Body of pancreas (tissue), 4 donors: ENCODE measurements around the gene TTK.

Experiments
- POLR2A ChIP-seq, 3 donors: fragments of 450-650 bp; IDR thresholded peaks; one replicate each; pipeline ENCODE4 v1.6.1; 2016; ENCODE audit warnings: antibody characterized with exemption in 3 of 3, mild to moderate bottlenecking in 2 of 3
- TF ChIP-seq, protein P1 (sequence below), 7 experiments: fragments of 450-650 bp in 4 of 7; fragments of 200-600 bp in 3 of 7; sonication (generic) in 3 of 7; IDR thresholded peaks; one replicate each; pipeline ENCODE4 v1.5.1; 2016 to 2019; ENCODE audit warnings: antibody characterized with exemption in 7 of 7

DNA sequence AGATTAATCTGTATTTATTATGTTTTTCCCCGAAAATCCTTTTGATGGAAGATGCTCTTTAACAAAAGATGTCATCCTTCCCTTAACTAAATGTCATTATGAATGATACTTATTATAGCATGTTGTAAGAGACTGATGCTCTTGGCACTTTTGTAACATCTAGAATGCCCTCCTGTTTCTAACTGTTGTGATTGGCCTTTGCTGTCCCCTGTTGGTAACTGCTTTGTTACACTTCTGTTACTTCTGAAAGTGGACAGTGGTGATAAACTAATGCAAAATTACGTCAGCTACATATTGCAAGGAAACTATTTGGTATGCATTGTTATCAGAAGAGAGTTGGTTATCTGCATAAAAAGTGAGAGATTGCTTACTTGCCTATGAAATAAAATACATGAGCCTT lies 5.8 kb downstream of the TTK start:
- TF ChIP-seq POLR2A (IDR thresholded peaks at IDR 0.05) = no peak
- TF ChIP-seq, protein P1, sequence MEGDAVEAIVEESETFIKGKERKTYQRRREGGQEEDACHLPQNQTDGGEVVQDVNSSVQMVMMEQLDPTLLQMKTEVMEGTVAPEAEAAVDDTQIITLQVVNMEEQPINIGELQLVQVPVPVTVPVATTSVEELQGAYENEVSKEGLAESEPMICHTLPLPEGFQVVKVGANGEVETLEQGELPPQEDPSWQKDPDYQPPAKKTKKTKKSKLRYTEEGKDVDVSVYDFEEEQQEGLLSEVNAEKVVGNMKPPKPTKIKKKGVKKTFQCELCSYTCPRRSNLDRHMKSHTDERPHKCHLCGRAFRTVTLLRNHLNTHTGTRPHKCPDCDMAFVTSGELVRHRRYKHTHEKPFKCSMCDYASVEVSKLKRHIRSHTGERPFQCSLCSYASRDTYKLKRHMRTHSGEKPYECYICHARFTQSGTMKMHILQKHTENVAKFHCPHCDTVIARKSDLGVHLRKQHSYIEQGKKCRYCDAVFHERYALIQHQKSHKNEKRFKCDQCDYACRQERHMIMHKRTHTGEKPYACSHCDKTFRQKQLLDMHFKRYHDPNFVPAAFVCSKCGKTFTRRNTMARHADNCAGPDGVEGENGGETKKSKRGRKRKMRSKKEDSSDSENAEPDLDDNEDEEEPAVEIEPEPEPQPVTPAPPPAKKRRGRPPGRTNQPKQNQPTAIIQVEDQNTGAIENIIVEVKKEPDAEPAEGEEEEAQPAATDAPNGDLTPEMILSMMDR (IDR thresholded peaks at IDR 0.05) = no peak
